IMR-90 (cell line): Measurements from ENCODE around the gene CAVIN1.
"Not testable (repeated sequence)": the region's sequence is repeated elsewhere in the genome, so short reads cannot be mapped to it uniquely, and the experiment has no call there.

Experiments used
- CHD1 ChIP-seq: IDR thresholded peaks from 2 replicates; pipeline ENCODE4 v1.6.1; 2012; ENCODE audit warnings: low read depth, low read length, improper control_type of control experiment
- CTCF ChIP-seq: conservative IDR thresholded peaks from 2 replicates; pipeline ENCODE4 v1.5.1; 2012; ENCODE audit warnings: mild to moderate bottlenecking, low read depth, low read length, improper control_type of control experiment
- ELK1 ChIP-seq: fragments of 150-350 bp; IDR thresholded peaks from 2 replicates; pipeline ENCODE4 v1.6.1; 2016; ENCODE audit warnings: low read depth, mild to moderate bottlenecking, low read length, moderate library complexity, borderline replicate concordance
- MAFK ChIP-seq: IDR thresholded peaks from 2 replicates; pipeline ENCODE4 v1.6.1; 2012; ENCODE audit warnings: low read depth, low read length, improper control_type of control experiment
- MAZ ChIP-seq: IDR thresholded peaks from 2 replicates; pipeline ENCODE4 v1.6.1; 2012; ENCODE audit warnings: low read depth, mild to moderate bottlenecking, low read length, improper control_type of control experiment, moderate library complexity, borderline replicate concordance
- MXI1 ChIP-seq: IDR thresholded peaks from 2 replicates; pipeline ENCODE4 v1.6.1; 2012; ENCODE audit warnings: low read depth, mild to moderate bottlenecking, low read length, moderate library complexity, borderline replicate concordance
- POLR2A ChIP-seq: IDR thresholded peaks from 2 replicates; pipeline ENCODE4 v1.6.1; 2012; ENCODE audit warnings: mild to moderate bottlenecking, low read depth, low read length
- RAD21 ChIP-seq: IDR thresholded peaks from 2 replicates; pipeline ENCODE4 v1.6.1; 2012; ENCODE audit warnings: low read length, improper control_type of control experiment
- USF2 ChIP-seq: fragments of 150-350 bp; IDR thresholded peaks from 2 replicates; pipeline ENCODE4 v1.6.1; 2017; ENCODE audit warnings: mild to moderate bottlenecking, antibody characterized with exemption, low read length, low read depth

GRCh38 chr17:42368797-42369561, 54.1 kb downstream of the CAVIN1 start:
- TF ChIP-seq CTCF, POLR2A, USF2, MAZ, MAFK, RAD21, MXI1, ELK1, CHD1: not testable (repeated sequence)
